BE2C (cell line): ENCODE measurements around the gene SPINT1.

ENCODE experiments used
- DNase-seq: peaks from one replicate; pipeline ENCODE4 v3.0.0-alpha.2; 2020
- H3K27me3 ChIP-seq: fragments of 250-450 bp; sonication (Bioruptor Pico); 2 replicates; pipeline ENCODE4 v1.5.1; 2020; ENCODE audit warnings: mild to moderate bottlenecking
- H3K36me3 ChIP-seq: fragments of 250-450 bp; sonication (Bioruptor Pico); 2 replicates; pipeline ENCODE4 v1.5.1; 2020; ENCODE audit warnings: mild to moderate bottlenecking
- H3K4me1 ChIP-seq: fragments of 250-450 bp; sonication (Bioruptor Pico); 2 replicates; pipeline ENCODE4 v1.5.1; 2020
- H3K4me3 ChIP-seq: 2 replicates; pipeline ENCODE4 v1.5.1; 2011; ENCODE audit warnings: low read depth, low read length
- H3K9me3 ChIP-seq: fragments of 250-450 bp; sonication (Bioruptor Pico); 2 replicates; pipeline ENCODE4 v1.5.1; 2020
- CTCF ChIP-seq: IDR thresholded peaks from 2 replicates; pipeline ENCODE4 v1.5.1; 2012; ENCODE audit warnings: mild to moderate bottlenecking, low read depth, low read length

SPINT1 gene

GRCh38 chr15:40904552-40905201, 60.8 kb downstream of the SPINT1 start:
- Histone ChIP-seq H3K36me3 (peaks cover 34% of the 10 kb centered on the region), H3K9me3 (no peaks in the 10 kb centered on the region), H3K4me1 (peaks cover 9% of the 10 kb centered on the region), H3K27me3 (no peaks in the 10 kb centered on the region), H3K4me3 (no peak overlapping the region)
- DNase-seq = no peak
- TF ChIP-seq CTCF = no peak

GRCh38 chr15:40906091-40906990, 62.5 kb downstream of the SPINT1 start:
- Histone ChIP-seq H3K9me3 (no peaks in the 10 kb centered on the region), H3K36me3 (peaks cover 18% of the 10 kb centered on the region), H3K4me3 (peak overlapping the region; percentile 63), H3K27me3 (no peaks in the 10 kb centered on the region), H3K4me1 (peaks cover 14% of the 10 kb centered on the region)
- TF ChIP-seq CTCF = peak; percentile 78
- DNase-seq = peak; percentile 97

GRCh38 chr15:40906991-40907802, 63.3 kb downstream of the SPINT1 start:
- no peaks in the 10 kb centered on the region for H3K27me3 ChIP-seq
- no peak for TF ChIP-seq CTCF
- DNase-seq = peak; percentile 71
- no peaks in the 10 kb centered on the region for H3K9me3 ChIP-seq
- H3K36me3 ChIP-seq = peaks cover 18% of the 10 kb centered on the region
- H3K4me1 ChIP-seq = peaks cover 14% of the 10 kb centered on the region
- peak overlapping the region; percentile 63 for H3K4me3 ChIP-seq
